Measurements from ENCODE around the gene TMEM260. TPM values are rescaled to one million over a fixed set of nuclear protein-coding genes. Genes with fewer than 3 reads are reported as not detected.
"Not testable (repeated sequence)": the region's sequence is repeated elsewhere in the genome, so short reads cannot be mapped to it uniquely, and the experiment has no call there.

TMEM260 gene
- total and polyA plus RNA-seq, 7 donors, result 2.5 to 7.4 (median 3.8) TPM

DNA sequence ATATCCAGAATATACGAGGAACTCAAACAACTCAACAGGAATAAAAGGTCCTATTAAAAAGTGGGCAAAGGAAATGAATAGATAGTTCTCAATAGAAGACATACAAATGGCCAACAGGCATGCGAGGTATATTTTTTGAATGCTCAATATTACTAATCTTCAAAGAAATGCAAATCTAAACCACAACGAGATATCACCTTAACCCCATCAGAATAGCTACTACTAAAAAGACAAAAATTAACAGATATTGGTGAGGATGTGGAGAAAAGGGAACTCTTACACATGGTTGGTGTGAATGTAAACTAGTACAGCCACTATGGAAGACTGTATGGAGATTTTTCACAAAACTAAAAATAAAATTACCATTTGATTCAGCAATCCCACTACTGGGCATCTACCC is 99.2 kb downstream of the TMEM260 start:
- no peak overlapping the region for H3K27ac ChIP-seq
- intact Hi-C loops (cut with DNase I), result no loop called here
- no peaks in the 10 kb centered on the region for H3K9me3 ChIP-seq
- no peaks in the 10 kb centered on the region for H3K36me3 ChIP-seq (ENCODE audit: insufficient read depth in 1 of 2, low read depth in 1 of 2)
- WGBS, 3 donors, result 79 to 88% (median 84%) methylated on average over 3 of the region's 3 CpGs
- no peak for ATAC-seq
- no peak for TF ChIP-seq CTCF (IDR thresholded peaks at IDR 0.05)
- H3K4me1 ChIP-seq, result no peaks in the 10 kb centered on the region
- no peaks in the 10 kb centered on the region for H3K27me3 ChIP-seq (ENCODE audit: insufficient read depth in 3 of 3, low read length in 2 of 3)
- H3K4me3 ChIP-seq, result no peak overlapping the region
- DNase-seq, result no peak

GRCh38 chr14:56686416-56686815 is 106.8 kb downstream of the TMEM260 start:
- intact Hi-C loops (cut with DNase I), result no loop called here
- no peak for ATAC-seq
- H3K27me3 ChIP-seq (ENCODE audit: insufficient read depth in 3 of 3, low read length in 2 of 3), result peaks cover 0 to 1% (median 0%) of the 10 kb centered on the region in 3 donors
- no peaks in the 10 kb centered on the region for H3K36me3 ChIP-seq (ENCODE audit: insufficient read depth in 1 of 2, low read depth in 1 of 2)
- H3K4me1 ChIP-seq, result no peaks in the 10 kb centered on the region
- no peak overlapping the region for H3K27ac ChIP-seq
- WGBS, 3 donors, result 24 to 44% (median 37%) methylated on average over 4 of the region's 4 CpGs
- no peak overlapping the region for H3K4me3 ChIP-seq
- no peaks in the 10 kb centered on the region for H3K9me3 ChIP-seq
- no peak for DNase-seq
- no peak for TF ChIP-seq CTCF (IDR thresholded peaks at IDR 0.05)

- Histone ChIP-seq H3K4me3 (no peak overlapping the region), H3K36me3 (ENCODE audit: insufficient read depth in 1 of 2, low read depth in 1 of 2) (no peaks in the 10 kb centered on the region), H3K4me1 (no peaks in the 10 kb centered on the region), H3K9me3 (no peaks in the 10 kb centered on the region), H3K27me3 (ENCODE audit: insufficient read depth in 3 of 3, low read length in 2 of 3) (peaks cover 0 to 1% (median 0%) of the 10 kb centered on the region in 3 donors), H3K27ac (no peak overlapping the region)
- ATAC-seq (no peak), DNase-seq (no peak)
- 63 to 73% (median 65%) methylated on average over 8 of the region's 8 CpGs for WGBS, 3 donors
- intact Hi-C loops (cut with DNase I), result no loop called here
- TF ChIP-seq CTCF (IDR thresholded peaks at IDR 0.05), result no peak
Measured at GRCh38 chr14:56687123-56687522, 107.5 kb downstream of the TMEM260 start.

DNA sequence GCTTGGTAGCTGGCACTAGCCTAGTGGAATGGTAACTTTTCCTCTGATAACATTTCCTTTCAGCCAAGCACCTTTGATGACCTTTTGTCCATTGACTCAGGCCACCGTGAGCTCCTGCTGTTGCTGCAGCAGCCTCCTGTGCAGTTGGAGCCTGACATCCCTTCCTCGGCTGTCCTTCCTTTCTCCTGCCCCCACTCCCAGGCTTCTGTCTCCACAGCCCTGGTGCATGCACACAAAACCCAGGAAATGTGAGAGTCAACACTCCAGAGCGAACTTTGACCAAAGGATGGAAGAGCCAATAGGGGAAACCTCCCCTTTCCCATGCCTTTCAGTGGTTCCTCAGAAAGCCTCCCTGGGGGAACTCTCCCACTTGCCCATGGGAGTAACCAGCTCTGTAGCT is 115.0 kb downstream of the TMEM260 start:
- H3K4me1 ChIP-seq, result no peaks in the 10 kb centered on the region
- TF ChIP-seq CTCF (IDR thresholded peaks at IDR 0.05), result no peak
- intact Hi-C loops (cut with DNase I), result no loop called here
- no peak overlapping the region for H3K4me3 ChIP-seq
- no peaks in the 10 kb centered on the region for H3K27me3 ChIP-seq (ENCODE audit: insufficient read depth in 3 of 3, low read length in 2 of 3)
- no peaks in the 10 kb centered on the region for H3K36me3 ChIP-seq (ENCODE audit: insufficient read depth in 1 of 2, low read depth in 1 of 2)
- no peaks in the 10 kb centered on the region for H3K9me3 ChIP-seq
- WGBS, 3 donors, result 64 to 72% (median 67%) methylated on average over 3 of the region's 3 CpGs
- no peak for DNase-seq
- ATAC-seq, result no peak
- no peak overlapping the region for H3K27ac ChIP-seq

DNA sequence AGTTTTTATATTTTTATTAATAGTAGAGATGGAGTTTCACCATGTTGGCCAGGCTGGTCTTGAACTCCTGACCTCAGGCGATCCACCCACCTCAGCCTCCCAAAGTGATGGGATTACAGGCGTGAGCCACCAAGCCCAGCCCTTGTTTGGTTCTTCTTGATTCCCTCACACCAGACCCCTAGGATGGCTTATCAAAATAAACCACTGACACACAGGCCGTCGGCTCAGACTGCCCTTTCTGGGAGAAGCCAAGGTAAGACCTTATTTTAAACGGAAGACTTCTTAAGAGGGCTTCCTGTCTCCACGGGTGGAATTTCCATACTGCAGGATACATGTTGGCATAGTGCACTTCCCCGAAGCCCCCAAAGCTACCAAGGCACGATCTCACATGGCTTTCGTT is 115.6 kb downstream of the TMEM260 start:
- H3K27ac ChIP-seq; H3K27me3 ChIP-seq (ENCODE audit: insufficient read depth in 3 of 3, low read length in 2 of 3); DNase-seq; ATAC-seq; H3K9me3 ChIP-seq; H3K4me1 ChIP-seq; intact Hi-C loops (cut with DNase I); H3K4me3 ChIP-seq; H3K36me3 ChIP-seq (ENCODE audit: insufficient read depth in 1 of 2, low read depth in 1 of 2): not testable (repeated sequence)
- WGBS, 3 donors, result 72 to 85% (median 81%) methylated on average over 9 of the region's 9 CpGs

Other genes with a start within 250 kb of the TMEM260 start
- gene OTX2, start 230.7 kb downstream of the TMEM260 start, total RNA-seq, result not detected
- not detected for gene OTX2, start 230.7 kb downstream of the TMEM260 start, polyA plus RNA-seq

All from psoas muscle (tissue), 8 donors.